GM12891 (cell line): ENCODE measurements around the gene COL3A1.

ENCODE experiments used
- PAX5 ChIP-seq: IDR thresholded peaks from 2 replicates; pipeline ENCODE4 v1.6.1; 2011; ENCODE audit warnings: low read length, moderate library complexity, mild to moderate bottlenecking; ENCODE audit not compliant: insufficient read depth, severe bottlenecking
- POLR2A ChIP-seq: IDR thresholded peaks from 2 replicates; pipeline ENCODE4 v1.6.1; 2011; ENCODE audit warnings: low read depth, low read length, control low read depth
- POLR2AphosphoS5 ChIP-seq: IDR thresholded peaks from 2 replicates; pipeline ENCODE4 v1.6.1; 2011; ENCODE audit warnings: low read depth, low read length, control low read depth
- POU2F2 ChIP-seq: IDR thresholded peaks from 2 replicates; pipeline ENCODE4 v1.6.1; 2011; ENCODE audit warnings: low read depth, mild to moderate bottlenecking, control low read depth, low read length, moderate library complexity
- SPI1 ChIP-seq: IDR thresholded peaks from 2 replicates; pipeline ENCODE4 v1.6.1; 2011; ENCODE audit warnings: low read depth, low read length, control low read depth
- TAF1 ChIP-seq: IDR thresholded peaks from 2 replicates; pipeline ENCODE4 v1.6.1; 2011; ENCODE audit warnings: low read depth, low read length, control low read depth

- TF ChIP-seq TAF1 = no peak
- no peak for TF ChIP-seq PAX5
- TF ChIP-seq SPI1 = no peak
- no peak for TF ChIP-seq POLR2A
- no peak for TF ChIP-seq POLR2AphosphoS5
- TF ChIP-seq POU2F2 = no peak
Observed at GRCh38 chr2:189022492-189022891, 48.3 kb downstream of the COL3A1 start.
